Breast epithelium (tissue), 4 donors: ENCODE data around the gene PTRHD1. TPM values are rescaled to one million over a fixed set of nuclear protein-coding genes. Genes with fewer than 3 reads are reported as not detected.

ENCODE experiments used
- DNase-seq, 2 donors: peaks; one replicate each; pipeline ENCODE4 v3.0.0-alpha.2; 2019; ENCODE audit warnings: low spot score in 2 of 2
- H3K27ac ChIP-seq, 2 donors: fragments of 200-600 bp; sonication (generic) in 1 of 2; one replicate each; pipeline ENCODE4 v1.5.1; 2016 to 2019; ENCODE audit warnings: mild to moderate bottlenecking in 1 of 2
- H3K27me3 ChIP-seq, 2 donors: fragments of 200-600 bp; sonication (generic) in 1 of 2; one replicate each; pipeline versions ENCODE4 v1.5.1 to v1.6.0; 2017 to 2019; ENCODE audit warnings: control low read depth in 1 of 2, mild to moderate bottlenecking in 1 of 2
- H3K36me3 ChIP-seq: fragments of 200-600 bp; one replicate; pipeline ENCODE4 v1.5.1; 2019
- H3K4me1 ChIP-seq, 2 donors: fragments of 200-600 bp; sonication (generic); one replicate each; pipeline ENCODE4 v1.5.1; 2016 to 2019; ENCODE audit warnings: control low read depth in 1 of 2
- H3K4me3 ChIP-seq, 3 donors: fragments of 200-600 bp; sonication (generic); 1 replicate in 2 of 3; 2 replicates in 1 of 3; pipeline ENCODE4 v1.5.1; 2016 to 2019; ENCODE audit warnings: mild to moderate bottlenecking in 3 of 3, moderate library complexity in 2 of 3
- H3K9me3 ChIP-seq, 2 donors: fragments of 200-600 bp; sonication (generic) in 1 of 2; one replicate each; pipeline ENCODE4 v1.5.1; 2016 to 2019; ENCODE audit warnings: control low read depth in 1 of 2
- POLR2A ChIP-seq: fragments of 450-650 bp; IDR thresholded peaks from one replicate; pipeline ENCODE4 v1.6.1; 2016; ENCODE audit warnings: antibody characterized with exemption, mild to moderate bottlenecking, moderate library complexity
- POLR2AphosphoS5 ChIP-seq, 3 donors: sonication (generic); formaldehyde crosslinking; IDR thresholded peaks; one replicate each; pipeline ENCODE4 v1.6.1; 2017; ENCODE audit warnings: antibody characterized with exemption in 3 of 3
- intact Hi-C: fragments of 100-400 bp; cut with DNase I; formaldehyde crosslinking; loops from one replicate; pipeline ENCODE4 v1.15.1; 2023; ENCODE audit warnings: low total_unique reads
- total RNA-seq, 3 donors: library from RNA; depleted of rRNA; stranded (reverse); fragments of >200 nt; gene quantifications; one replicate each; pipeline ENCODE4 v1.1.0, GENCODE V29; 2016
- TF ChIP-seq, protein P1 (sequence below), 3 donors: fragments of 450-650 bp; IDR thresholded peaks; one replicate each; pipeline ENCODE4 v1.5.1; 2016 to 2017; ENCODE audit warnings: antibody characterized with exemption in 3 of 3, mild to moderate bottlenecking in 3 of 3, moderate library complexity in 3 of 3

The PTRHD1 gene
- total RNA-seq, 3 donors from 2014 or later: 19.3 to 38.8 (median 37.9) TPM

DNA sequence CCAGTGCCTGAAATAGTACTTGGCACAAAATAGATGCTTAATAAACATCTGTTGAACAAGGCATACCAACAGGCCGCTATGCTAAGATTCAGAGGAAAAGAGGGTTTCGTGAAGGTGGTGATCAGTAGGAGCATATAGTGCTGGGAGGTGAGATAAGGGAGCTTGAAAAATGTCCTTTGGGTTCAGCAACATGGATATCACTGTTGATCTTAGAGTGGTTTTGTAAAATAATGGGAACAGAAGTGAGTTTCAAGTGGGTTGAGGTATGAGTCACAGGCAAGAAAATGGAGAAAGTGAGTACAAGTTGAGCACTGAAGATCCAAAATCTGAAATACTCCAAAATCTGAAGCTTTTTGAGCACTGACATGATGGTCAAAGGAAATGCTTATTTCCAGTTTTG lies 4.5 kb upstream of the PTRHD1 start:
- TF ChIP-seq POLR2A (no peak), POLR2AphosphoS5 (IDR thresholded peaks at IDR 0.05) (no peak)
- TF ChIP-seq, protein P1, sequence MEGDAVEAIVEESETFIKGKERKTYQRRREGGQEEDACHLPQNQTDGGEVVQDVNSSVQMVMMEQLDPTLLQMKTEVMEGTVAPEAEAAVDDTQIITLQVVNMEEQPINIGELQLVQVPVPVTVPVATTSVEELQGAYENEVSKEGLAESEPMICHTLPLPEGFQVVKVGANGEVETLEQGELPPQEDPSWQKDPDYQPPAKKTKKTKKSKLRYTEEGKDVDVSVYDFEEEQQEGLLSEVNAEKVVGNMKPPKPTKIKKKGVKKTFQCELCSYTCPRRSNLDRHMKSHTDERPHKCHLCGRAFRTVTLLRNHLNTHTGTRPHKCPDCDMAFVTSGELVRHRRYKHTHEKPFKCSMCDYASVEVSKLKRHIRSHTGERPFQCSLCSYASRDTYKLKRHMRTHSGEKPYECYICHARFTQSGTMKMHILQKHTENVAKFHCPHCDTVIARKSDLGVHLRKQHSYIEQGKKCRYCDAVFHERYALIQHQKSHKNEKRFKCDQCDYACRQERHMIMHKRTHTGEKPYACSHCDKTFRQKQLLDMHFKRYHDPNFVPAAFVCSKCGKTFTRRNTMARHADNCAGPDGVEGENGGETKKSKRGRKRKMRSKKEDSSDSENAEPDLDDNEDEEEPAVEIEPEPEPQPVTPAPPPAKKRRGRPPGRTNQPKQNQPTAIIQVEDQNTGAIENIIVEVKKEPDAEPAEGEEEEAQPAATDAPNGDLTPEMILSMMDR (IDR thresholded peaks at IDR 0.05): no peak

DNA sequence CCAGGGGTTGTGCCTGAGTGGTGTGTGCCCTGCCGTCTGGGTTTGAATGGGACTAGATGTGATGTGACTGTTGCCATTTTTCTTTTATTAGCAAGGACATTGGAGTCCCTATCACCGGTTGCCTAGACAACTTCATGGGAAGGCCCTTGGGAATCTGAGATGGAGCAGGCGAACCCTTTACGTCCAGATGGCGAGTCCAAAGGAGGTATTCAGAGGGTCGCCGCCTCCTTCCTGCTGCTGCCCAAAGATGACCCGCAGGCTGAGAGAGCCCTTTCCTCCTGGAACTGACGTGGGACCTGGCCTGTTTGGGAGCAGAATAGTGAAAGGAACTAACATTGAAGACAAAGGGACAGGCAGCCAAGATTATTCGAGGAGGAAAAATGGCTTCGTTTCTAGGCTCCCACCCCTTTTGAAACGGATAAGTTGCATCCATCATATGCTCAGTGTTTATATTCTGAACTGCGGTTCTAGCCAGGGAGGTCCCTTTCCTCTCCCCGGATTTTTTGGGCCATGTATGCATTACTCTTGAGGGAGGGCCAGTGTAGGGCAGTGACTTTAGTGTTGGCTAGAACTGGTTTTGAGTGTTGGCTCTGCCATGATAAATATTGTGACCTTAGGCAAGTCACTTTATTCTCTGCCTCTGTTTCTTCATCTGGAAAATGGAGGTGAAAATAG lies 707 bp upstream of the PTRHD1 start:
- H3K4me3 ChIP-seq: peak overlapping the region; percentile 57 to 88 (median 71)
- H3K4me1 ChIP-seq: peaks cover 0 to 3% of the 10 kb centered on the region in 2 donors
- no peaks in the 10 kb centered on the region for H3K27me3 ChIP-seq
- peak overlapping the region; percentile 98 to 99 for H3K27ac ChIP-seq
- DNase-seq: no peak
- H3K36me3 ChIP-seq: no peaks in the 10 kb centered on the region
- H3K9me3 ChIP-seq: no peaks in the 10 kb centered on the region
- TF ChIP-seq, protein P1 (IDR thresholded peaks at IDR 0.05): no peak
- TF ChIP-seq POLR2A (no peak), POLR2AphosphoS5 (IDR thresholded peaks at IDR 0.05) (no peak)
- intact Hi-C loops: no loop called here

More for the DNA sequence above, 4.5 kb upstream of the PTRHD1 start:
- no peaks in the 10 kb centered on the region for H3K27me3 ChIP-seq
- DNase-seq: no peak
- no peak overlapping the region for H3K4me3 ChIP-seq
- H3K4me1 ChIP-seq: peaks cover 0 to 3% of the 10 kb centered on the region in 2 donors
- no peaks in the 10 kb centered on the region for H3K9me3 ChIP-seq
- no peak overlapping the region for H3K27ac ChIP-seq
- intact Hi-C loops: no loop called here
- H3K36me3 ChIP-seq: no peaks in the 10 kb centered on the region

DNA sequence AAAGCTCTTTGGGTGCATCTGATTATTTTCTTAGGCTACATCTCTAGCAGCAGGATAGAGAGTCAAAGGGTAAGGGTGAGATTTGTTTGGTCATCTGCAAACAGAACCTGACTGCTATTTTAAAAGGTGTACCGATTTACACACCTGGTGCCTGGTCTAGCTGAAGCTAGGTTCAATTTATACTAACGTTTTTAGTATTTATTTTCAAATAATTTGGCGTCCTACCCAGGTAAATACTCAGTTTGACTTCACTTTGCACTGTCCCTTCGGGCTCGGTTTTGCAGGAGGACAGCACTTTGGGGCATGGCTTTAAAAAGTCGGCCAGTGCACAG lies 683 bp downstream of the PTRHD1 start:
- Histone ChIP-seq H3K27ac (peak overlapping the region; percentile 98 to 99), H3K27me3 (no peaks in the 10 kb centered on the region), H3K4me1 (peaks cover 0 to 3% of the 10 kb centered on the region in 2 donors), H3K4me3 (peak overlapping the region; percentile 57 to 88 (median 71)), H3K36me3 (no peaks in the 10 kb centered on the region), H3K9me3 (no peaks in the 10 kb centered on the region)
- no peak for TF ChIP-seq POLR2AphosphoS5 (IDR thresholded peaks at IDR 0.05)
- TF ChIP-seq, protein P1 (IDR thresholded peaks at IDR 0.05): no peak
- no peak for TF ChIP-seq POLR2A
- DNase-seq: no peak
- intact Hi-C loops: no loop called here

DNA sequence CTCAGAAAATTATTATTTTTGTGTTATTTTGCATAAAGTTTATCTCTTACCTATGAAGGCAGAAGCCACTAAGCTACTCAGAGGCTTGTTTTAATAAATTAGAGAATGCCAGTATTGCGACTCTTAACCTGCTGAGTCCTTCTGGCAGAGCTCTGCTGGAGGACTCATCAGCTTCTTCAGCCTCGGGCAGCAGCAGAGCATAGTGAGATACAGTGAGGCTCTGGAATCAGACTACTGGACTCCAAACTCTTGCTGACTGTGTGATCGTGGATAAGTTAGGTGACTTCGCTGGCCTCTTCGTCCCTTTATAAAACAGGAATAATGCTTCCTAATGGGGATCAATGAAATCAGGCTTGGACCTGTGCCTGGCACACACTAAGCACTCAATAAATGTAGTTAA lies 1.7 kb downstream of the PTRHD1 start:
- Histone ChIP-seq H3K27me3 (no peaks in the 10 kb centered on the region), H3K4me1 (peaks cover 0 to 3% of the 10 kb centered on the region in 2 donors), H3K9me3 (no peaks in the 10 kb centered on the region), H3K27ac (no peak overlapping the region), H3K36me3 (no peaks in the 10 kb centered on the region), H3K4me3 (no peak overlapping the region)
- TF ChIP-seq POLR2A: no peak
- no peak for TF ChIP-seq POLR2AphosphoS5 (IDR thresholded peaks at IDR 0.05)
- TF ChIP-seq, protein P1 (IDR thresholded peaks at IDR 0.05): no peak
- intact Hi-C loops: no loop called here
- no peak for DNase-seq

DNA sequence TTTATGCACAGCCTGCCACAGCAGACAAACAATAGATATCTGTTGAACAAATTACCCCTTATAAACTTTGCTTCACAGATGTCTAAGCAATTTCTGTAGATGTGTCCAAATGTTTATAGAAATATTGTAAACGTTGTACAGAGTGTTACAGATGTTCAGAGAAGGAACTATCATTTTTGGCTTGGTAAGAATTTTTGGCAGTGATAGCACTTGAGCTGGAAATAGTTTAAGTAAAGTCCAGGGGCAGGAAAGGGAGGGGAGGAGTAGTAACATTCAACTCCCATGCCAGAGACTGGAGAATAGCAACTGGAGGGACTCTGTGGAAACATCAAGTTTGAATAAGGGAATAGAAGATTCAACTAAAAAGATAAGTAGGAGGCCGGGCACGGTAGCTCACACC lies 4.4 kb downstream of the PTRHD1 start:
- intact Hi-C loops: no loop called here
- H3K4me3 ChIP-seq: no peak overlapping the region
- peaks cover 0 to 2% of the 10 kb centered on the region in 2 donors for H3K4me1 ChIP-seq
- H3K27me3 ChIP-seq: no peaks in the 10 kb centered on the region
- H3K36me3 ChIP-seq: no peaks in the 10 kb centered on the region
- H3K27ac ChIP-seq: no peak overlapping the region
- TF ChIP-seq POLR2AphosphoS5 (IDR thresholded peaks at IDR 0.05): no peak
- TF ChIP-seq POLR2A: no peak
- TF ChIP-seq, protein P1 (IDR thresholded peaks at IDR 0.05): no peak
- no peak for DNase-seq
- H3K9me3 ChIP-seq: no peaks in the 10 kb centered on the region
